HG03342 (cell line): Measurements from ENCODE around the gene ATP1A1.

ENCODE experiments used
- ATAC-seq: cut with Tn5 transposase; IDR thresholded peaks from one replicate; pipeline ENCODE4 v1.9.1; 2021; ENCODE audit warnings: mild to moderate bottlenecking, moderate library complexity; ENCODE audit not compliant: unreplicated experiment

ATP1A1 gene

GRCh38 chr1:116434849-116435248, 61.8 kb downstream of the ATP1A1 start:
- no peak for ATAC-seq

- ATAC-seq = no peak
These were observed 63.0 kb downstream of the ATP1A1 start for GRCh38 chr1:116435806-116436610.

GRCh38 chr1:116436611-116436970, 63.5 kb downstream of the ATP1A1 start:
- no peak for ATAC-seq

GRCh38 chr1:116439701-116440100, 66.7 kb downstream of the ATP1A1 start:
- no peak for ATAC-seq

- ATAC-seq = no peak
These were observed 67.7 kb downstream of the ATP1A1 start for GRCh38 chr1:116440731-116441130.

GRCh38 chr1:116445534-116445933, 72.5 kb downstream of the ATP1A1 start:
- ATAC-seq = no peak

GRCh38 chr1:116446686-116447085, 73.6 kb downstream of the ATP1A1 start:
- ATAC-seq = no peak

- no peak for ATAC-seq
These were observed 75.8 kb downstream of the ATP1A1 start for GRCh38 chr1:116448785-116449385.

GRCh38 chr1:116449578-116449977, 76.5 kb downstream of the ATP1A1 start:
- no peak for ATAC-seq

GRCh38 chr1:116451702-116452101, 78.7 kb downstream of the ATP1A1 start:
- ATAC-seq = no peak

- no peak for ATAC-seq
These were observed 80.4 kb downstream of the ATP1A1 start for GRCh38 chr1:116453481-116453880.

- no peak for ATAC-seq
These were observed 80.9 kb downstream of the ATP1A1 start for GRCh38 chr1:116453906-116454305.
